Suprapubic skin (tissue), 4 donors: Measurements from ENCODE around the gene HMCN1.

ENCODE experiments used
- POLR2A ChIP-seq, 2 donors: fragments of 450-650 bp; IDR thresholded peaks; one replicate each; pipeline ENCODE4 v1.6.1; 2017; ENCODE audit warnings: antibody characterized with exemption in 2 of 2, mild to moderate bottlenecking in 2 of 2, moderate library complexity in 2 of 2
- POLR2AphosphoS5 ChIP-seq, 3 donors: sonication (generic); formaldehyde crosslinking; IDR thresholded peaks; one replicate each; pipeline ENCODE4 v1.6.1; 2017; ENCODE audit warnings: antibody characterized with exemption in 3 of 3

DNA sequence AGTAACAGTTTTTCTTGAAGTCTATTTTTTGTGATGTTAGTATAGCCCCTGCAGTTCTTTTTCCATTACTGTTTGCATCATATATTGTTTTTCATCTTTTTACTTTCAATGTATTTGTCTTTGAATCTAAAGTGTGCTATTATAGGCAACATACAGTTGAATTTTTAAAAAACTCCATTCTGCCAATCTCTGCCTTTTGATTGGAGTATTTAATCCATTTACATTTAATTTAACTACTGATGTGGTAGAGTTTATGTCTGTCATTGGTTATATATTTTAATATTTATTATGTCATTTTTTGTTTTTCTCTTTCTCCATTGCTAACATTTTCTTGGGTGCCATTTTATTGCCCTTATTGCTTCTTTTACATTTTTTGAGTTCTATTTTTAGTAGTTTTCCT is 296.3 kb downstream of the HMCN1 start:
- TF ChIP-seq POLR2AphosphoS5 (IDR thresholded peaks at IDR 0.05) (no peak), POLR2A (IDR thresholded peaks at IDR 0.05) (no peak)
